GM19099 (cell line): ENCODE results near the gene SLC4A5.

Experiments used
- POLR2A ChIP-seq: IDR thresholded peaks from 3 replicates; pipeline ENCODE4 v1.6.1; 2011; ENCODE audit warnings: low read depth; ENCODE audit not compliant: insufficient read length; ENCODE audit errors: extremely low read depth

SLC4A5 gene

DNA sequence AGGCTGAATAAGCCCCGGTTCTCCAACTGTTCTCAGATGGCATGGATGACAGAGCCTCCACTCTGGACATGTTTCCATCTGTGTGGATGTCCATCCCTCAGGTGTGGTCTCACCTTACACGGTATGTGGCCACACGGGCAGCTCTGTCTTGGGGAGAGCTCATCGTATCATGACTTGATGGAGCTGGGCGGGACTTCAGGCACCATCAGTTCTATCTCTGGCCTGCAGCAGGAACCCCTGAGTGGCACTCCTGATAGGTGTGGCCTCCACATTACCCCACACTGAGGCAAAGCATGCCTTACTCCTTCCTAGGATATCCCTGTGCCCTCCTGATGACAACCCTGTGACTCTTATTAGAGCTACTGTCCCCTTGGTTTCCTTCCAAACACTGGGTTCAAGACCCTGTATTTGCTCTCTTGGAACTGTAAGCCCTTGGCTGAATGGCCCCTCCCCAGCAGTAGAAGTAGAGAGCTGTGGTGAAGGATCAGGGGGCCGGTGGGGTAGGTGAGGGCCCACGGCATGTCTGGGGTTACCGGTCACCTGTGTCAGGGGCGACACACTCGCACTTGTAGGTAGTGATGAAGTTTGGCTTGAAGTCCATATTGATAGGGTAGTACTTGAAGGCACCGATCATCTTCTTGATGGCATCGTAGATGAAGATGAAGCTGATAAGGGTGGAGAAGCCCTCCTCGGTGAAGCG lies 96.6 kb downstream of the SLC4A5 start:
- TF ChIP-seq POLR2A: no peak

- TF ChIP-seq POLR2A: no peak
These were observed 98.9 kb downstream of the SLC4A5 start for GRCh38 chr2:74244286-74244685.

DNA sequence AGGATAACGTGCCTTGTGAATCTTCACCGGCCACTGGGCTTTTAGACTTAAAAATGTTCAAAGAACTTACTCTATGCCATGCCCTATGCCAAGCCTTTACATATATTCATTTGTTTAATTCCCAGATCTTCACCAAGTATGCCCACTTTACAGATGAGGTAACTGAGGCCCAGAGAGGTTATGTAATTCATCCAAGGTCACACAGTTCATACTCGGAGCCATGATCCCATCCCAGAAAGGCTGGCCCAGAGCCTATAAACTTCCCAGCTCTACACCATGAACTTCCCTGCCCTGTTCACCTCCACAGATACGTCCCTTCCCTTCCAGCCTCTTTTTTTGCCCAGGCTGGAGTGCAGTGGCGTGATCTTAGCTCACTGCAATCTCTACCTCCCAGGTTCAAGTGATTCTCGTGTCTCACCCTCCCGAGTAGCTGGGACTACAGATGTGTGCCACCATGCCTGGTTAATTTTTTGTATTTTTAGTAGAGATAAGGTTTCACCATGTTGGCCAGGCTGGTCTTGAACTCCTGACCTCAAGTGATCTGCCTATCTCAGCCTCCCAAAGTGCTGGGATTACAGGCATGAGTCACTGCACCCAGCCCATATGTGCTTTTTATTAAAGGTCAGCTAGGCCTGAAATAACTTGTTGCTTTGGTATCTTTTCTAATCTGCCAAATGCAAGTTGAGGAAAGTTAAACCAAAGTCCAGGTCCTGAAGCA lies 100.7 kb downstream of the SLC4A5 start:
- TF ChIP-seq POLR2A: no peak

GRCh38 chr2:74239346-74239745 lies 103.9 kb downstream of the SLC4A5 start:
- no peak for TF ChIP-seq POLR2A

- TF ChIP-seq POLR2A: no peak
These were observed 104.3 kb downstream of the SLC4A5 start for GRCh38 chr2:74238879-74239278.

DNA sequence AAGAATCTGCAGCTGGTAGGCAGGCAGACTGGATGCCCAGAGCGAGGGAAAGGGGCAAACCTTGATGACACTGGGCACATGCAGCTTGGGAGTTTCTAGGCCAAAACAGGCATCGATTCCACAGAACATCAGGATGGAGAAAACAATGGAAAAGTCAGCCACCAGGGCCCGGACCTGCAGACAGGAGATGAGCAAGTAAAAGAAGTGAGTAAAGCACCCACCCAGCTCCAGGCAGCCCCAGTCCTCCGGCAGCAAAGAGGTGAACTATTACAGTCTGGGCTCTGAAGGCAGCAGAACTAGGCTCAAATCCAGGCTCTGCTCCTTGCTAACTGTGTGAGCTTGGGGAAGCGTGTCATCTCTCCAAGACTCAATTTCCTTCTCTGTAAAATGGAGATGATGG lies 108.2 kb downstream of the SLC4A5 start:
- TF ChIP-seq POLR2A: no peak

DNA sequence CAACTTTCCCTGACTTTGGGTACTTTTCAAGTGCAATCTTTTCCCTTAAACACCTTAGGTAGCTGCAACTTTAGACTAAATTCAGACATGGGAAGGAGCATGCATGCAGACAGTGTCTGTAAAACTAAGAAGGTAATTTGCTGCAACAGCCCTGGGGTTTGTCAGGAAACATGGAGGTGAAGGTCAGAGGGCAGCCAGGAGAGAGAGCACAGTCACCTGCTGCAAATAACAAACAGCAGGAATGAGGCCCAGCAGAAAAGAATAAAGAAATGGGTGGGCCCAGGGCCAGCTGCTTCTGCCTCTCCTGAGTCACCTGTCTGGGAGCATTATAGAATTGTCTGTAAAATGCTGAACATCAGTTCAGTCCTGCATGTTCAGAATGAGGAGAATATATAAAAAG lies 109.6 kb downstream of the SLC4A5 start:
- no peak for TF ChIP-seq POLR2A

DNA sequence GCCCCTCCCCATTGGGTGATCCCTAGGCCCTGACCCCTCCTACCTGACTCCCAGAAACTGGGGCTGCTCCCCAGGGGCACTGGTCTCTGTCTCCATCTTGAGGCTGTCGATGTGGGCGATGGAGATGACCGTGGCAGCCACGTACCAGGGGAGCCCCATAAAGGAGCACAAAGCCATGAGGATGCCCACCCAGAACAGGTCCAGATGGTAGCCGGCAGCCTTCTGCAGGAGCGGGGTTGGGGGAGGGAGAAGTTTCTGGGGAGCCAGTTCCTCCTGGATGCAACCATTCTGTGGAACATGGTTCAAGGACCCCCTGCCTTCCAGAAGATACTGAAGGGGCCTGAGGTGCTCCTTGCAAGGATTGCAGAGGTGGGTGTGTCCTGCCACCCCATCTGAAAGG lies 110.8 kb downstream of the SLC4A5 start:
- TF ChIP-seq POLR2A: no peak

DNA sequence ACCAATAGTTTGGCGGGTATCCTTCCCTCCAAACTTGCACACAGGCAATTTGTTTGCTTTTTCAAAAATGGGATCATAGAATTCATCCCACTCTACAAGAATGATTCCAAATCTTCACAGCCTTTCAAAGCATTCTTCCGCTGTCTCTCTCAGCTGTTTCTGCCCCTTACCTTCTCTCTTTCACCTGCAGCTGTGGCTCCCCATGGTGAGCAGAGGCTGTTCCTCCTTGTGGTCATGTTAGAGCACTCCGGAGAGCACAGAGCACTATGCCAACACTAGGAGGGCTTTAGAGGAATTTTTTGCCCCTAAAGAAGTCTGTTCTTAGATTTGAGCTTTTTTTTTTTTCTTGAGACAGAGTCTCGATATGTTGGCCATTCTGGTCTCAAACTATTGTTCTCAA lies 114.4 kb downstream of the SLC4A5 start:
- no peak for TF ChIP-seq POLR2A

GRCh38 chr2:74227646-74228045 lies 115.6 kb downstream of the SLC4A5 start:
- no peak for TF ChIP-seq POLR2A

DNA sequence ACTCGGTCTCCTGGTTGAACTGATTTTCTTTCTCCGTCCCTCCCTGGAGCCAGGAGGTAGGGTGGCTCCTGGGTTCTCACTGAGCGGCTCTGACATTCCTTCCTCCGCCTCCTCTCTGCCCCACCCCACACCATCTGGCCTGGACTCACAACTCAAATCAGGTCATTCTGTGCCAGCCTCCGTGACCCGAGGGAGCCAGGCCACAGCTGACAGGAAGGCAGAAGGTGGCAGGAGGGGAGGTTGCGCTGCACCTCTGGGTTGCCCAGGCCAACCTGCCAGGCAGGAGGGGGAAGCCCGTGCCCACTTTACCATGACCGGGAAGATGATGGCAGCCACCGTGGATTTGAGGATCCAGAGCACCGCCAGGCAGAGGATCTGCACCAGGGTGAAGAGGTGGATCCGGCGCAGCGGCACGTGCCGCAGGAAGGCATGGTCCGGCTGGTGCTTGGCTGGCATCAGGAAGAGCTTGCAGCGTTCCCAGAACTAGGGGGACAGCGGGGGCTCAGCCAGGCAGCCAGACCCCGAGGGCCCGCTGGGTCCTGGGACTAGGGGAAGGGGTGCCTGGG lies 116.5 kb downstream of the SLC4A5 start:
- TF ChIP-seq POLR2A: no peak

DNA sequence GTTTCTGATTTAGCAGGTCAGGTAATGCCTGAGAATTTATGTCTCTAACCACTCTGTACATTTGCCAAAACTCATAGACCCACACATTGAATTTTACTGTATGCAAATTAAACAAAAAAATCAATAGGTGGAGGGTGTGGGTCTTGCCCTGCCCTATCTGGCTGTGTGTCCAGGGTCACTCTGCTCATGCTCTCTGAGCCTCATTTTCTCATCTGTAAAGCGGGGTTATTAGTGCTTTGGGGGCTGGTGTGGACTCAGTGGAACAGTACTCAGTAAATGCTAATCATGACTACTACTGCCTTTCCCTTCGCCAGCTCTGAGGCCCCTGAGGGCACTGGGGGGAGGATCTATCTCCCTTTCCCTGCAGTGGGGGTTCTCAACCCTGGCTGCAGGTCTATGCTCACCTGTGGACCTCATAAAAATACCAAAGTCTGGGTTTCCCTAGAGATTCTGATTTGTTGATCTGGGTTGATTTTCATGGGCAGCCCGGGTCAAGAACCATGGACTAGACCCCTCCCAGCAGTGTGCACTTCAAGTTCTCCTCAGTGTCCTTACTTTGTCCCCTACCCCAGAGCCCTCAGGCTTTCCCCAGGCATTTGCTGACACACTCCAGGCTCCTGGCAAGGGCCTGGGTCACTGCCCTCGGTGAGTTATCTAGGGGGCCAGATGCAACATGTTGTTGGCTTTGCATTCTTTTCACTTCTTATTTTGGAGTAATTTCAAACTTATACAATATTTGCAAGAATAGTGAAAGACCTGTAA lies 117.3 kb downstream of the SLC4A5 start:
- TF ChIP-seq POLR2A: no peak

DNA sequence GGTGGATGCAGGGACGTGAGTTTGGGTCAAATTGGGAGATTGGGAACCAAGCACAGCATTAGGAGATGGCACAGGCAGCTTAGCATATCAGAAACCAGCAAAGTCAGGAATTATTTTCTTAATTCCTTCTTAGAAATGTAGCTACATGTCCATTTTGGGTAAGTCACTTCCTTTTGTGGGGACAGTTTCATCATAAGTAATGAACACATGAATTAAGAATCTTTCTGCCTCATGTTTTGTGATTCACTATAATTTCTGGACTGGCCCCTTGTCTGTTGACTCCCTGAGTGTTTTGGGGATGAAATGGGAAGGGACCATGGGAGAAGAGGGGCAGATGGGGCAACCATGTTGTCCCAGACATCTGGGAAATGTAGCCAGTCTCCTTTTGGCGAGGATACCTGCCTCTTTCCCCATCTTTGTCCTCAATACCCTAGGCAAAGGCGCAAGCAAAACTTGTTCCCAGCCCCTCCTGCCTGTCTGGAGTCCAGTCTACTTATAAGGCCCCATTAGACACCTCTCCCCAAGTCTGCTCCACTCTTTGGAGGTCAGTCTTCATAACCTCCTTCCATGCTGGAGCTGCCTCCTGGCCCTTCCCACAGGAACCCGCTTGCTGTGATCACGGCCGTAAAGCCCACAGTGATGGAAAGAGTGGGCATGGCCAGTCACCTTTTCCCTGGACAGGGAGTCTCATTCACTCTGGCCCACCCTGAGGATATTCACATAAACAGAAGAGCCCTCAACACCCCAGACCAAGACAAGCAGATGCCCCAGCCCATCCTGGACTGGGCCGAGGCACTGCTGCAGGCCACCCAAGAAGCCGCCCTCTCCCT lies 119.1 kb downstream of the SLC4A5 start:
- TF ChIP-seq POLR2A: no peak

GRCh38 chr2:74222300-74222650 lies 120.9 kb downstream of the SLC4A5 start:
- TF ChIP-seq POLR2A: no peak
